ENCODE results near the gene MUC6. TPM values are rescaled to one million over a fixed set of nuclear protein-coding genes. Genes with fewer than 3 reads are reported as not detected.

Gene MUC6
- total RNA-seq, 3 donors from 2014 or later (not counting 1 experiment from before 2014, with no cell fraction given) = not detected

- Mint-ChIP-seq H3K4me3 (peak overlapping the region; percentile 37), H3K27me3 (ENCODE audit: low read depth in 2 of 2) (no peaks in the 10 kb centered on the region), H3K9me3 (no peaks in the 10 kb centered on the region), H3K36me3 (no peaks in the 10 kb centered on the region), H3K27ac (peak overlapping the region in 1 of 2 donors; percentile 90), H3K4me1 (peaks cover 51 to 56% of the 10 kb centered on the region in 2 donors)
- no peak for TF ChIP-seq CTCF (IDR thresholded peaks at IDR 0.05)
- ATAC-seq = no peak
- Histone ChIP-seq H3K27ac (ENCODE audit: low read length) (no peak overlapping the region), H3K4me1 (ENCODE audit: control insufficient read depth, insufficient read depth, low read length) (peaks cover 30% of the 10 kb centered on the region), H3K9me3 (ENCODE audit: control insufficient read depth, insufficient read depth, low read length) (no peaks in the 10 kb centered on the region), H3K4me3 (ENCODE audit: low read length) (no peak overlapping the region), H3K36me3 (ENCODE audit: control insufficient read depth, insufficient read depth, low read length) (peaks cover 33% of the 10 kb centered on the region), H3K27me3 (ENCODE audit: control insufficient read depth, insufficient read depth, low read length) (no peaks in the 10 kb centered on the region)
- 97% methylated on average over 26 of the region's 26 CpGs for WGBS (ENCODE audit: insufficient coverage)
- intact Hi-C loops (cut with micrococcal nuclease) = no loop called here
- no peak for DNase-seq
These were observed 63.9 kb downstream of the MUC6 start for GRCh38 chr11:972523-973211.

- H3K27ac Mint-ChIP-seq = peak overlapping the region in 1 of 2 donors; percentile 90
These were observed 64.7 kb downstream of the MUC6 start for GRCh38 chr11:971731-972365.

GRCh38 chr11:971092-971690 lies 65.3 kb downstream of the MUC6 start:
- peaks cover 27% of the 10 kb centered on the region for H3K36me3 ChIP-seq (ENCODE audit: control insufficient read depth, insufficient read depth, low read length)
- peaks cover 45 to 50% of the 10 kb centered on the region in 2 donors for H3K4me1 Mint-ChIP-seq
- no peaks in the 10 kb centered on the region for H3K9me3 Mint-ChIP-seq
- no peaks in the 10 kb centered on the region for H3K9me3 ChIP-seq (ENCODE audit: control insufficient read depth, insufficient read depth, low read length)
- H3K27ac ChIP-seq (ENCODE audit: low read length) = peak overlapping the region; percentile 34
- no peaks in the 10 kb centered on the region for H3K36me3 Mint-ChIP-seq
- intact Hi-C loops (cut with micrococcal nuclease) = no loop called here
- no peaks in the 10 kb centered on the region for H3K27me3 Mint-ChIP-seq (ENCODE audit: low read depth in 2 of 2)
- peak overlapping the region; percentile 36 to 90 for H3K27ac Mint-ChIP-seq
- no peak overlapping the region for H3K4me3 ChIP-seq (ENCODE audit: low read length)
- whole genome bisulfite sequencing (ENCODE audit: insufficient coverage) = 35% methylated on average over 12 of the region's 12 CpGs
- H3K4me3 Mint-ChIP-seq = peak overlapping the region; percentile 82
- ATAC-seq = no peak
- DNase-seq = no peak
- no peaks in the 10 kb centered on the region for H3K27me3 ChIP-seq (ENCODE audit: control insufficient read depth, insufficient read depth, low read length)
- peaks cover 32% of the 10 kb centered on the region for H3K4me1 ChIP-seq (ENCODE audit: control insufficient read depth, insufficient read depth, low read length)
- TF ChIP-seq CTCF (IDR thresholded peaks at IDR 0.05) = no peak

More at GRCh38 chr11:971731-972365, 64.7 kb downstream of the MUC6 start:
- no peaks in the 10 kb centered on the region for H3K27me3 Mint-ChIP-seq (ENCODE audit: low read depth in 2 of 2)
- H3K4me3 Mint-ChIP-seq = peak overlapping the region; percentile 42
- Histone ChIP-seq H3K4me1 (ENCODE audit: control insufficient read depth, insufficient read depth, low read length) (peaks cover 30% of the 10 kb centered on the region), H3K9me3 (ENCODE audit: control insufficient read depth, insufficient read depth, low read length) (no peaks in the 10 kb centered on the region), H3K27ac (ENCODE audit: low read length) (no peak overlapping the region), H3K36me3 (ENCODE audit: control insufficient read depth, insufficient read depth, low read length) (peaks cover 28% of the 10 kb centered on the region), H3K27me3 (ENCODE audit: control insufficient read depth, insufficient read depth, low read length) (no peaks in the 10 kb centered on the region), H3K4me3 (ENCODE audit: low read length) (no peak overlapping the region)
- TF ChIP-seq CTCF (IDR thresholded peaks at IDR 0.05) = no peak
- H3K4me1 Mint-ChIP-seq = peaks cover 46 to 52% of the 10 kb centered on the region in 2 donors
- H3K36me3 Mint-ChIP-seq = no peaks in the 10 kb centered on the region
- H3K9me3 Mint-ChIP-seq = no peaks in the 10 kb centered on the region
- DNase-seq = no peak
- intact Hi-C loops (cut with micrococcal nuclease) = no loop called here
- no peak for ATAC-seq
- 94% methylated on average over 31 of the region's 31 CpGs for WGBS (ENCODE audit: insufficient coverage)
